ENCODE data around the gene NNMT. TPM values are rescaled to one million over a fixed set of nuclear protein-coding genes. Genes with fewer than 3 reads are reported as not detected.

NNMT gene
- total and polyA plus RNA-seq, 9 of the 15 experiments (the other 6 are each of a cell fraction or from before 2014, with no cell fraction given), result 6.1 to 15.0 (median 11.2) TPM

GRCh38 chr11:114290503-114291235 is 5.5 kb upstream of the NNMT start:
- no peak overlapping the region for H3K4me2 ChIP-seq (ENCODE audit: insufficient read depth, low read length)
- no peaks in the 10 kb centered on the region for H3K27me3 ChIP-seq (ENCODE audit: control insufficient read depth in 2 of 2, insufficient read depth in 2 of 2, low read length in 2 of 2)
- H3K9me1 ChIP-seq (ENCODE audit: control insufficient read depth, insufficient read depth, low read length), result no peaks in the 10 kb centered on the region
- H3K79me2 ChIP-seq (ENCODE audit: control insufficient read depth, insufficient read depth, low read length), result no peaks in the 10 kb centered on the region
- FAIRE-seq (no peak), DNase-seq (ENCODE audit: extremely low read depth in 1 of 4, low spot score in 3 of 4) (no peak), ATAC-seq (no peak)
- no peak overlapping the region for H3K9ac ChIP-seq (ENCODE audit: insufficient read depth in 1 of 2, low read depth in 2 of 2, low read length in 2 of 2)
- no peak overlapping the region for H3K27ac ChIP-seq (ENCODE audit: extremely low read depth, low read depth, low read length)
- no TSS peak for BruUV-seq (replicated peaks)
- ChIA-PET CTCF (ENCODE audit: low intra/inter-chr PET ratio) (no interaction called here), POLR2A (interaction anchor here (1.0 kb wide), 1 partner anchor 28 kb away, joined by 3 read pairs; no protein-coding TSS in a partner anchor)
- no peaks in the 10 kb centered on the region for H4K20me1 ChIP-seq (replicated peaks; ENCODE audit: control insufficient read depth, insufficient read depth, low read length)
- H3K4me1 ChIP-seq (replicated peaks in 1 of 2; ENCODE audit: control insufficient read depth in 2 of 2, insufficient read depth in 2 of 2, low read length in 2 of 2), result peaks cover 8 to 28% of the 10 kb centered on the region in 2 experiments
- TF ChIP-seq, protein P1, sequence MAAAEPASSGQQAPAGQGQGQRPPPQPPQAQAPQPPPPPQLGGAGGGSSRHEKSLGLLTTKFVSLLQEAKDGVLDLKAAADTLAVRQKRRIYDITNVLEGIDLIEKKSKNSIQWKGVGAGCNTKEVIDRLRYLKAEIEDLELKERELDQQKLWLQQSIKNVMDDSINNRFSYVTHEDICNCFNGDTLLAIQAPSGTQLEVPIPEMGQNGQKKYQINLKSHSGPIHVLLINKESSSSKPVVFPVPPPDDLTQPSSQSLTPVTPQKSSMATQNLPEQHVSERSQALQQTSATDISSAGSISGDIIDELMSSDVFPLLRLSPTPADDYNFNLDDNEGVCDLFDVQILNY (CRISPR knock-in tag; IDR thresholded peaks at IDR 0.05), result no peak
- TF ChIP-seq SPI1 (IDR thresholded peaks at IDR 0.05; ENCODE audit: borderline replicate concordance, low read depth, low read length), result 0 out of 2 replicates have a peak, but pooled peaks have one; percentile 13
- in situ Hi-C loops (cut with MboI) (no loop called here), intact Hi-C loops (cut with micrococcal nuclease) (no loop called here)
- WGBS (ENCODE audit: insufficient coverage, low coverage, missing lambda C conversion rate), result 77% methylated on average over 2 of the region's 2 CpGs
- H2AFZ ChIP-seq (ENCODE audit: low read depth, low read length), result peak overlapping the region; percentile 43
- H3K36me3 ChIP-seq (ENCODE audit: control insufficient read depth, insufficient read depth, low read length), result no peaks in the 10 kb centered on the region
- H3K4me3 ChIP-seq, result no peak overlapping the region
- H3K9me3 ChIP-seq (replicated peaks; ENCODE audit: control insufficient read depth, insufficient read depth, low read depth, low read length), result no peaks in the 10 kb centered on the region

GRCh38 chr11:114291381-114291780 is 4.8 kb upstream of the NNMT start:
- TF ChIP-seq, protein P2, sequence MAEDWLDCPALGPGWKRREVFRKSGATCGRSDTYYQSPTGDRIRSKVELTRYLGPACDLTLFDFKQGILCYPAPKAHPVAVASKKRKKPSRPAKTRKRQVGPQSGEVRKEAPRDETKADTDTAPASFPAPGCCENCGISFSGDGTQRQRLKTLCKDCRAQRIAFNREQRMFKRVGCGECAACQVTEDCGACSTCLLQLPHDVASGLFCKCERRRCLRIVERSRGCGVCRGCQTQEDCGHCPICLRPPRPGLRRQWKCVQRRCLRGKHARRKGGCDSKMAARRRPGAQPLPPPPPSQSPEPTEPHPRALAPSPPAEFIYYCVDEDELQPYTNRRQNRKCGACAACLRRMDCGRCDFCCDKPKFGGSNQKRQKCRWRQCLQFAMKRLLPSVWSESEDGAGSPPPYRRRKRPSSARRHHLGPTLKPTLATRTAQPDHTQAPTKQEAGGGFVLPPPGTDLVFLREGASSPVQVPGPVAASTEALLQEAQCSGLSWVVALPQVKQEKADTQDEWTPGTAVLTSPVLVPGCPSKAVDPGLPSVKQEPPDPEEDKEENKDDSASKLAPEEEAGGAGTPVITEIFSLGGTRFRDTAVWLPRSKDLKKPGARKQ (CRISPR knock-in tag; IDR thresholded peaks at IDR 0.05), result no peak
- 0 out of 4 replicates have a peak, but pooled peaks of 1 of the 2 experiments have one; percentile 27 for TF ChIP-seq ZNF639 (CRISPR knock-in tag; conservative IDR thresholded peaks at IDR 0.05 in 1 of 2, IDR thresholded peaks at IDR 0.05 in 1 of 2)
- intact Hi-C loops (cut with micrococcal nuclease), result no loop called here
- Histone ChIP-seq H3K79me2 (ENCODE audit: control insufficient read depth, insufficient read depth, low read length) (no peaks in the 10 kb centered on the region), H4K20me1 (replicated peaks; ENCODE audit: control insufficient read depth, insufficient read depth, low read length) (no peaks in the 10 kb centered on the region), H3K27ac (ENCODE audit: extremely low read depth, low read depth, low read length) (no peak overlapping the region), H3K4me2 (ENCODE audit: insufficient read depth, low read length) (no peak overlapping the region), H3K36me3 (ENCODE audit: control insufficient read depth, insufficient read depth, low read length) (no peaks in the 10 kb centered on the region), H3K9ac (ENCODE audit: insufficient read depth in 1 of 2, low read depth in 2 of 2, low read length in 2 of 2) (no peak overlapping the region; a peak in 1 of 4 replicates), H3K4me3 (no peak overlapping the region), H3K9me1 (ENCODE audit: control insufficient read depth, insufficient read depth, low read length) (no peaks in the 10 kb centered on the region), H3K9me3 (replicated peaks; ENCODE audit: control insufficient read depth, insufficient read depth, low read depth, low read length) (no peaks in the 10 kb centered on the region), H3K27me3 (ENCODE audit: control insufficient read depth in 2 of 2, insufficient read depth in 2 of 2, low read length in 2 of 2) (no peaks in the 10 kb centered on the region), H3K4me1 (replicated peaks in 1 of 2; ENCODE audit: control insufficient read depth in 2 of 2, insufficient read depth in 2 of 2, low read length in 2 of 2) (peaks cover 9 to 35% of the 10 kb centered on the region in 2 experiments), H2AFZ (ENCODE audit: low read depth, low read length) (peak overlapping the region; percentile 43)
- ChIA-PET CTCF (ENCODE audit: low intra/inter-chr PET ratio) (no interaction called here), POLR2A (interaction anchor here (1.0 kb wide), 1 partner anchor 29 kb away, joined by 3 read pairs; no protein-coding TSS in a partner anchor)
- DNase-seq (ENCODE audit: extremely low read depth in 1 of 4, low spot score in 3 of 4) (no peak), FAIRE-seq (no peak), ATAC-seq (no peak)
- 61% methylated on average over 5 of the region's 5 CpGs for WGBS (ENCODE audit: insufficient coverage, low coverage, missing lambda C conversion rate)
- in situ Hi-C loops (cut with MboI), result no loop called here
- BruUV-seq (replicated peaks), result no TSS peak

All from K562 (cell line).